ENCODE measurements around the gene CDH22.

The CDH22 gene

DNA sequence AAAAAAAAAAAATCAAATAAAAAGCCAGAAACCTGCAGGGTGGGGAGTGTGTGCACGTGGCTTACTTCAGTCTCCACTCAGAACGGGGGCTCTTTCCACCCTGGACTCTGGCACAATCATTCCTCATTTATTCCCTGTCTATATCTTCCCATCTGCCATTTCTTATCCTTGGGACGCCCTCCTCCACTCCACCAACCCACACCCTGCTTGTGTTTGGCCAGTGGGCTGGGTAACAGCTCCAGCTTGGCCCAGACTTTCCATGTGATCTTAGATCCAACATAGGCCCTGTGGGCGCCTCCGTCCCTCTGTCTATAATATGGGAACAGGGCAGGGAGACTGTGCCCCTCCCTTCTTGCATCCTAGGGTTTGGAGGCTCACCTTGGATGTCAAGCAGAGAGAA, 122.1 kb downstream of the CDH22 start:
- H3K9me3 Mint-ChIP-seq = no peaks in the 10 kb centered on the region
- H3K4me3 Mint-ChIP-seq = no peak overlapping the region
- no peaks in the 10 kb centered on the region for H3K4me1 Mint-ChIP-seq (ENCODE audit: low read depth)
- H3K27ac Mint-ChIP-seq = no peak overlapping the region
- DNase-seq (ENCODE audit: low spot score) = no peak
- no peaks in the 10 kb centered on the region for H3K36me3 Mint-ChIP-seq (ENCODE audit: low read depth)
- no peaks in the 10 kb centered on the region for H3K27me3 Mint-ChIP-seq (ENCODE audit: low read depth)

DNA sequence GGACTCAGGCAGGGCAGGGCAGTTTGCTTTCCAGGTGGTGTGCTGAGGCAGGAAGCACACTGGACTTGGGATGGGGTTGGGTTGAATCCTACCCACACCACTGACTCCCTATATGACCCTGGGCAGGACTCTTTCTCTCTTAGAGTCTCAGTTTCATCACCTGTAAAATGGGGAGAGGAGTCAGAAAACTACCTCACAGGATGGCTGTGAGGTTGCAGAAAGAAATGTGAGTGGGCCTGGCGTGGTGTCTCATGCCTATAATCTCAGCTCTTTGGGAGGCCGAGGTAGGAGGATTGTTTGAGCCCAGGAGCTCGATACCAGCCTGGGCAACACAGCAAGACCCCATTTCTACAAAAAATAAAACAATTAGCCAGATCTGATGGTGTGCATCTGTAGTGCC, 122.9 kb downstream of the CDH22 start:
- Mint-ChIP-seq H3K36me3 (ENCODE audit: low read depth) (no peaks in the 10 kb centered on the region), H3K4me1 (ENCODE audit: low read depth) (no peaks in the 10 kb centered on the region), H3K9me3 (no peaks in the 10 kb centered on the region), H3K27me3 (ENCODE audit: low read depth) (no peaks in the 10 kb centered on the region), H3K4me3 (no peak overlapping the region), H3K27ac (no peak overlapping the region)
- DNase-seq (ENCODE audit: low spot score) = no peak

DNA sequence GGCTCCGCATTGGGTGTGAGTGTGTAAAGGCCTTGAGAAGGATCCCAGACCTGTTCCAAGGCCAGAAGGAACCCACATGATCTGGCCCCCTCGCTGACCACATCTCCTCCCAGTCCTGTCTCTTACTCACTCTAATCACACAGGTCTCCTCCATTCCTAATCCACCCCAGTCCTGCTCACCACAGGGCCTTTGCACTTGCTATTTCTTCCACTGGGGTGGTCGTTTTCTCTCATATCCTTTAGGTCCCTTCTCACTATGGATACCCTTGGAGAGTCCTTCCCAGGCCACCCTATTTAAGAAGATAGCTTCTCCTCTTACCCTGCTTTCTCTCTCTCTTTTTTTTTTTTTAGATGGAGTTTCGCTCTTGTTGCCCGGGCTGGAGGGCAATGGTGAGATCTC, 124.5 kb downstream of the CDH22 start:
- H3K27me3 Mint-ChIP-seq (ENCODE audit: low read depth) = peaks cover 8% of the 10 kb centered on the region
- H3K36me3 Mint-ChIP-seq (ENCODE audit: low read depth) = no peaks in the 10 kb centered on the region
- H3K4me1 Mint-ChIP-seq (ENCODE audit: low read depth) = no peaks in the 10 kb centered on the region
- H3K4me3 Mint-ChIP-seq = no peak overlapping the region
- DNase-seq (ENCODE audit: low spot score) = no peak
- H3K27ac Mint-ChIP-seq = no peak overlapping the region
- no peaks in the 10 kb centered on the region for H3K9me3 Mint-ChIP-seq

DNA sequence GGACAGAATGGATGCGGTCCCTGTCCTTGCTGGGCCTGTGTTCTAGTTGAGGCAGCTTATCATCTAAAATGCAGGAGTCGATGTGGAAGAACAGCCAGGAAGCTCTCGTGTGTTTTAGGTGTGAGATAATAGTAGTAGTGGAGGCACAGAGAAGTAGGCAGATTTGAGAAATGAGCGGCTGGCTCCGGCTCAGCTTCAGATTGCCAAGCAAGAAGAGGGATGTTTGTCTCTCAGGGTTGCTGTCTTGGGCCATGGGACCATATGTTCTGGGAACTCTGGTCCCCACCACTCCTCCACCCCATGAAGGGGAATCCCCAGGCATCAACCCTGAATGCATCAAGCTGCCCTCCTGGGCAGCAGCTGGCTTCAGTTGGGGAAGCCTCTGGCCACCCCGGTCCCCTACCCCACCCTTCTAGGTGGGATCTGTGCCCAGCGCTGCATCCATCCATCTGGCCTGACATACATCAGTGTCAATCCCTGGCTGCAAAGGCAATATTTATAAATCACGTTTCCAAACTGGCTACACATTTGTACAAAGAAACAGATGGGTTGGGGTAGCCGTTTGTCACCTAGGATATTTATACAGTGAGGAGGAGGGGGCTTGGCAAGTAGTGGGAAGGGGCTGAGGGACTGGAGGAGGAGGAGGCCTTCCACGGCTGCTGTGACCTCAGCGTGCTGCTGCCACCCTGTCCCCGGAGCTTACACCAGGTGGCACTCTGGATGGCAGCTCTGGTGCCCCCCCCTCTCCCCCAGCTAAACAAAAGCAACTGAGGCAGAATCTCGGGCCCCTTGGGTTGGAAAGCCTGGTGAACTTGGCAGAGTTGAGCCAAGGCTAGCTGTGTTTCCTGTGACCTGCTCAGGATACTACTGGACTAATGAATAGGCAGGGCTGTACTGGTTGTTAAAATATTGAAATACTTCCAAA, 125.8 kb downstream of the CDH22 start:
- no peak for DNase-seq (ENCODE audit: low spot score)
- Mint-ChIP-seq H3K27me3 (ENCODE audit: low read depth) (peaks cover 8% of the 10 kb centered on the region), H3K4me3 (no peak overlapping the region), H3K27ac (no peak overlapping the region), H3K36me3 (ENCODE audit: low read depth) (no peaks in the 10 kb centered on the region), H3K9me3 (no peaks in the 10 kb centered on the region), H3K4me1 (ENCODE audit: low read depth) (no peaks in the 10 kb centered on the region)

DNA sequence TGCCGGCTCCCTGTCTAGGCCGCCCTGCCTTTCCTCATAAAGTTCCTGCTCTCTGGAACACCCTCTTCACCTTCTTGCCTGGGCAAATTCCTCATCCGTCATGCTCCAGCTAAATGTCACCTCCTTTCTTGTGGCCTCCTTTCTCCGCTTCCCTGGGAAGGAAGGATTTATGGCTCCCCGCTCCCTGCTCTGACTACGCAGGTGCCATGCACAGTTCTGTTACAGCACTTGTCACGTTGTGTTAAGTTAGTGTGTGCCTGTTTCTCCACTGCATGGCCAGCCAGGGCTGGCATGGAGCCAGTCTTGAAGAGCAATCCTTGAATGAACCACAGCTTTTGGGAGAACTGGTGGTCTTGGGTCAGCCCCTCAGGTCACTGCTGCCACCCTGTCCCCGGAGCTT, 128.4 kb downstream of the CDH22 start:
- Mint-ChIP-seq H3K27me3 (ENCODE audit: low read depth) (peaks cover 23% of the 10 kb centered on the region), H3K27ac (no peak overlapping the region), H3K4me3 (no peak overlapping the region), H3K4me1 (ENCODE audit: low read depth) (no peaks in the 10 kb centered on the region), H3K36me3 (ENCODE audit: low read depth) (no peaks in the 10 kb centered on the region), H3K9me3 (no peaks in the 10 kb centered on the region)
- no peak for DNase-seq (ENCODE audit: low spot score)

DNA sequence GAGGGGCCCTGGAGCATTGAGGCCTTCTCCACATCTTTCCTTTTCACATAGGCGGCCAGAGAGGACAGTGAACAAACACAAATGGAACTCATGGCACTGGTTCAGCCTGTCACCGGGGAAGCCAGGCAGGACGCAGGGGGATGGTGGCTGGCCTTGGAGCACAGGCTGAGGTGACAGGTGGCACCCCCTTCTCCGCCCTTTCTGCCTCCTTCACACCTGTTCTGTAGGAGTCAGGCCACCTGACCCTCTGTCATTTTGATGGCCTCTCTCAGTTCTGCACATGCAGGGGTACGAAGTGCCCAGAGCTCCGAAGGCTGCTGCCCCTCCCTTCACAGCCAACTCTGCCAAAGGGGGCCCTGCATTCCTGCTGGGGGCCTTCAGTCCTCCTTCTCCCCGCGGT, 129.4 kb downstream of the CDH22 start:
- Mint-ChIP-seq H3K36me3 (ENCODE audit: low read depth) (no peaks in the 10 kb centered on the region), H3K27ac (no peak overlapping the region), H3K4me3 (no peak overlapping the region), H3K9me3 (no peaks in the 10 kb centered on the region), H3K27me3 (ENCODE audit: low read depth) (peaks cover 26% of the 10 kb centered on the region), H3K4me1 (ENCODE audit: low read depth) (no peaks in the 10 kb centered on the region)
- DNase-seq (ENCODE audit: low spot score) = no peak

DNA sequence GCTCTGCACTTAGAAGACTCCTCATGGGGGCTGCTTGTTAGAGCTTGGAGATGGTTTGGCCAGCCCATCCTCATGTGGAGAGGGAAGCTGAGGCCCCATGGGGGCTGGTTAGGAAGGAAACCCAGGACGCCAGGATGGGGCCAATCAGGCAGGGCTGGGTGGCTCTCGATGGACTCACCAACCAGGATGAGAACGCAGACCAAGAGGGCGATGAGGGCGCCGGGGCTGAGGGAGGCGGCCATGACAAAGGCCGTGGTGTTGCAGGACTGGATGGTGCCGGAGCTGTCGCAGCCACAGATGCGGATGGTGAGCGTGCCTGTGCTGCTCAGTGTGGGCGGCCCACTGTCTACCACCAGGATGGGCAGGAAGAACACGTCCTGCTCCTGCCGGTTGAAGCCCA, 130.5 kb downstream of the CDH22 start:
- H3K9me3 Mint-ChIP-seq = no peaks in the 10 kb centered on the region
- H3K27ac Mint-ChIP-seq = no peak overlapping the region
- peaks cover 36% of the 10 kb centered on the region for H3K27me3 Mint-ChIP-seq (ENCODE audit: low read depth)
- DNase-seq (ENCODE audit: low spot score) = no peak
- no peaks in the 10 kb centered on the region for H3K4me1 Mint-ChIP-seq (ENCODE audit: low read depth)
- H3K36me3 Mint-ChIP-seq (ENCODE audit: low read depth) = no peaks in the 10 kb centered on the region
- H3K4me3 Mint-ChIP-seq = no peak overlapping the region

DNA sequence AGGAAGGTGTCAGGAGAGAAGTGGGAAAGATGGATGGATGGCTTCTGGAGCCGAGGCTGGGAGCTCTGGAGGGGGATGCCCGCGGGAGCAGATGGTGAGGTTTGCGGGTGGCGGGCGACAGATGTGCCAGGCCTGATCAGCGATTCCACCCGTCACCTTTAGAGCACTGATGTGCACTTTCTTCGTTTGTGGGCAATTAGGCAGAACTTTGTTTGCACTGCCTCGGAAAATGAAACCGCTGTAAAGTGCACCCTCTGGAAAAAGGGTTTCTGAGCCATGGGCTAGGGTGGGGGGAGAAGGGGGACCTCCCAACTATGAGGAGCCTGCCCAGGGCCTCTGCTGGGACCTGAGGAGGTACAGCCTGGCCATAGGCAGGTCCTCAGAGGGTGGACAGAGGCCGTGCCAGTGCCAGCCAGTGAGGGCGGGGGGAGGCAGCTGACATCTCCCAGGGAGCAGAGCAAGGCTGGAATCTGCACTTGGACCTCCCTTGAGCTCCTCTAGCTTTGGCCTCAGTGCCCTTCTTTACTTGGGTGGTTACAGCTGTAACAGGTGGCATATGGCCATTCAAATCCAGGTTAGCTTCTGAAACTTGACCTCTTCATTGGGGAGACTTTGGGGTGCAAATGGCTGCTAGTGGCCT, 131.4 kb downstream of the CDH22 start:
- H3K27ac Mint-ChIP-seq = no peak overlapping the region
- no peaks in the 10 kb centered on the region for H3K9me3 Mint-ChIP-seq
- no peak overlapping the region for H3K4me3 Mint-ChIP-seq
- H3K4me1 Mint-ChIP-seq (ENCODE audit: low read depth) = no peaks in the 10 kb centered on the region
- peaks cover 42% of the 10 kb centered on the region for H3K27me3 Mint-ChIP-seq (ENCODE audit: low read depth)
- no peaks in the 10 kb centered on the region for H3K36me3 Mint-ChIP-seq (ENCODE audit: low read depth)
- DNase-seq (ENCODE audit: low spot score) = no peak

DNA sequence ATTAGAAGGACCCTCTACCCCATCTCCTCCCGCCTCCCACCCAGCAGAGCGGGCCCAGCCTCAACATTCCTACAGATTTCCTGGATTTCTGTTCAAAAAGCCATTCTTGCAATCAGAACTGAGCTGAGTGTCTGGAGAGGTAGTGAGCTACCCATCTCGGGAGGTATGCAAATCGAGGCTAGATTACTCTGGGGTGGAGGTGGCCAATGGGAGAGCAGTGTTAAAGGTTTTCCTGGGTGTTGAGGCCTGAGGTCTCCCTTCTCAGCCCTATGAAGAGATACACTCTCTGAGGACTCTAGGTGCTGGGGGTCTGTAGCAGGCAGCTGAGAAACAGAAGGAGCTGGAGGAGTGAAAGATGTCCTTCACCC, 133.2 kb downstream of the CDH22 start:
- Mint-ChIP-seq H3K4me1 (ENCODE audit: low read depth) (no peaks in the 10 kb centered on the region), H3K4me3 (no peak overlapping the region), H3K9me3 (no peaks in the 10 kb centered on the region), H3K36me3 (ENCODE audit: low read depth) (no peaks in the 10 kb centered on the region), H3K27me3 (ENCODE audit: low read depth) (peaks cover 47% of the 10 kb centered on the region), H3K27ac (no peak overlapping the region)
- DNase-seq (ENCODE audit: low spot score) = no peak

DNA sequence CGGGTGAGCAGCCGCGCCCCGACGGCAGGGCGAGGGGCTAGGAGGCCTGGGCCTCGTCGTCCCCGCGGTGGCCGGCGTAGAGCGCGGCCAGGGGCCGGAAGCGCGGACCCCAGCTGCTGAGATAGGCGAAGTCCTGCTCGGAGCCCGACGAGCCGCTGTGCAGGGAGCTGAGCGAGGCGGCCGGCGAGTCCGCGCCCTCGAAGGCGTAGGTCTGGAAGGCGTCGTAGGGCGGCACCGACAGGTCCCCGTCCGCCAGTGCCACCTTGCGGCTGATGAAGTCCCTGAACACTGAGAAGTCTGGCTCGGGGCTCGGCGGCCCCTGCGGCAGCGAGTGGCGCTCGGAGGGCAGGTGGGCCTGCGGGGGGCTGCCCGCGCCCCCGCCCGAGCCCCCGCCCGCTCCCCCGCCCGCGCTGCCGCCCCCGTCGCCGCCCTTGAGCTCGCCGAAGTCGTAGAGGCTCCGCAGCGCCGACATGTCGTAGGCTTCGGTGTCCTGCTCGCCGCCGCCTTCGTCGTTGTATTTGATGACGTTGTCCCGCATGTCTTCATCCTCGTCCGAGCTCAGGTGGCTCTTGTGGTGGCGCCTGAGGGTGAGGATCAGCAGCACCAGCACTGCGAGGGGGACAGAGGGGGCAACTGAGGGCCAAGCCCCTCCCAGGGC, 133.7 kb downstream of the CDH22 start:
- Mint-ChIP-seq H3K27ac (no peak overlapping the region), H3K4me1 (ENCODE audit: low read depth) (no peaks in the 10 kb centered on the region), H3K36me3 (ENCODE audit: low read depth) (no peaks in the 10 kb centered on the region), H3K9me3 (no peaks in the 10 kb centered on the region), H3K27me3 (ENCODE audit: low read depth) (peaks cover 45% of the 10 kb centered on the region), H3K4me3 (no peak overlapping the region)
- peak; percentile 46 for DNase-seq (ENCODE audit: low spot score)

DNA sequence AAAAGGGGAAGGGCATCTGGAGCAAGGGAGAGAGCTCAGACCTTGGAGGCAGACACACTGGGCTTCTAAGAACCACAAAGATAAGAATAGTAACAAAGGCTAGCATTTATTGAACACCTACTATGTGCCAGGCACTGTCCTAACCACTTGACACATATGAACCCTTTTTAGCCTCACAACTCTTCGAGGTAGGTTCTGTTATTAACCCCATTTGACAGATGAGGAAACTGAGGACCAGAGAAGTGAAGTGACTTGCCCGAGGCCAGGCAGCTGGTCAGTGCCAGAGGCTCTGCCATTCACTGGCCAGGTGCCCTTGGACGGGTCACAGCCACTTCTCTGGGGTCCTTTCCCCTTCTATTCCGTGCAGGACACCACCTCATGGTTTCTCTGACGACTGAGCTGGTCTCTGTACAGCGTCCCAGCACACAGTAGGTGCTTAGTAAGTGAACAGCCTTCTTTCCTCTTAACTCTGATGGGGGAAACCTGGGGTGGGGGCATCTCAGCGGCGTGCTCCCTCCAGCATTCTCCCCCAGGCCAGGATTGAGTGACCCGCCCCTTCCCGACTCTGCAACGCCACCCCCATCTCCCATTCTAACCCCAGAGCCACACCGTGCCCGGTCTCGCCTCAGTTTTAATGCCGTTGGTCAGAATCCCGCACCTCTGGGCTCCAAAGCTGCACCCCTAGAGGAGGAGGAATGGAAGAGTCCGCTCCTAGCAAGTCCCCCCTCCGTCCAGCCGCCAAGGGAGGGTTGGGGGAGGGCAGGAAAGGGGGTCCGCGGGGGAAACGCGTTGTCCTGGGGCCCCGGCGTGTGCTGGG, 134.4 kb downstream of the CDH22 start:
- no peaks in the 10 kb centered on the region for H3K9me3 Mint-ChIP-seq
- no peak overlapping the region for H3K4me3 Mint-ChIP-seq
- peaks cover 40% of the 10 kb centered on the region for H3K27me3 Mint-ChIP-seq (ENCODE audit: low read depth)
- H3K27ac Mint-ChIP-seq = no peak overlapping the region
- H3K4me1 Mint-ChIP-seq (ENCODE audit: low read depth) = no peaks in the 10 kb centered on the region
- DNase-seq (ENCODE audit: low spot score) = no peak
- H3K36me3 Mint-ChIP-seq (ENCODE audit: low read depth) = no peaks in the 10 kb centered on the region

DNA sequence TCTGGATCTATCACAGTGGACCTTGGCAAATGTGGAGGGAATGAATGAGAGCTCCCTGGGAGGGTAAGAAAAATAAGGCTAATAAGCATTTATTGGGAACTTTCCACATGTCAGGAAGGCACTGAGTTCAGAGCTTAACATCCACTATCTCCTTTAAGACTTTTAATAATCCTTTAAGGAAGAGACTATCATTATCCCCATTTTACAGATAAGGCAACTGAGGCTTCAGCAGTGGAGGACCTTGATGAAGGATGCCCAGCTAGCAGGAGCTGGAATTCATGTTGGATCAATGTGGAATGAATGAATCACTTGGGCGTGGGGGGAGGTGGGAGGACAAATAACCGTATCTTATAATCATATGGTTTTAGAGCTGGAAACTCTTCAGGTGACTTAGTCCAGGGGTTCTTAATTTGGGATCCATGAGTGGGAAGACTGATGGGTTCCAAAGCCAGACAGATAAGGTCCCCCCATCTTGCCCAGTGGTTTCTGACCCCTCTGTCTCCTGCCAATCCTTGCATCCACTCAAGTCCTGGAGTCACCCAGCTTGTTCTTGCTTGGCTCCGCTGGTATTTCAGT, 135.2 kb downstream of the CDH22 start:
- H3K4me1 Mint-ChIP-seq (ENCODE audit: low read depth) = no peaks in the 10 kb centered on the region
- no peaks in the 10 kb centered on the region for H3K9me3 Mint-ChIP-seq
- H3K36me3 Mint-ChIP-seq (ENCODE audit: low read depth) = no peaks in the 10 kb centered on the region
- DNase-seq (ENCODE audit: low spot score) = no peak
- H3K27me3 Mint-ChIP-seq (ENCODE audit: low read depth) = peaks cover 40% of the 10 kb centered on the region
- no peak overlapping the region for H3K27ac Mint-ChIP-seq
- no peak overlapping the region for H3K4me3 Mint-ChIP-seq

DNA sequence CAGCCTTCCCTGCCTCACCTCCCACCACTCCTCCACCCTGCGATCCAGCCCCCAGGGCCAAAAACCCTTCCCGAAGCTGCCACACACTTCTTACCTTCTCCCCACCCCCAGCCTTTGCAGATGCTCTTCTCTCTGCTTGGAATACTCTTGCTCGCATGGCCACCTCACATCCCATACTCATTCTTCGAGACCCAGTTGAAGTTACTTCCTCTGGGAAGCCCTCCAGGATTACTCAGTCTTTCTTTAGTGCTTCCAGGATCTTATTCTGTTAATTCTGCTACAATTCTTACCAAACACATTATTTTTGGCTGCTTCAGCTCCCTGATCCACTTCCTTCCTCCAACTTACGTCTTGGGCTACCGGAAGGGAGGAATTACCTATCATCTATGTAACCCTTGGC, 135.8 kb downstream of the CDH22 start:
- H3K4me1 Mint-ChIP-seq (ENCODE audit: low read depth) = no peaks in the 10 kb centered on the region
- H3K36me3 Mint-ChIP-seq (ENCODE audit: low read depth) = no peaks in the 10 kb centered on the region
- H3K27me3 Mint-ChIP-seq (ENCODE audit: low read depth) = peaks cover 40% of the 10 kb centered on the region
- H3K9me3 Mint-ChIP-seq = no peaks in the 10 kb centered on the region
- no peak for DNase-seq (ENCODE audit: low spot score)
- H3K4me3 Mint-ChIP-seq = no peak overlapping the region
- no peak overlapping the region for H3K27ac Mint-ChIP-seq
